IMR-90 (cell line): ENCODE measurements around the gene IMP3.

Source experiments
- CHD1 ChIP-seq: IDR thresholded peaks from 2 replicates; pipeline ENCODE4 v1.6.1; 2012; ENCODE audit warnings: low read depth, low read length, improper control_type of control experiment
- CTCF ChIP-seq: conservative IDR thresholded peaks from 2 replicates; pipeline ENCODE4 v1.5.1; 2012; ENCODE audit warnings: mild to moderate bottlenecking, low read depth, low read length, improper control_type of control experiment
- MXI1 ChIP-seq: IDR thresholded peaks from 2 replicates; pipeline ENCODE4 v1.6.1; 2012; ENCODE audit warnings: low read depth, mild to moderate bottlenecking, low read length, moderate library complexity, borderline replicate concordance
- POLR2A ChIP-seq: IDR thresholded peaks from 2 replicates; pipeline ENCODE4 v1.6.1; 2012; ENCODE audit warnings: mild to moderate bottlenecking, low read depth, low read length
- RAD21 ChIP-seq: IDR thresholded peaks from 2 replicates; pipeline ENCODE4 v1.6.1; 2012; ENCODE audit warnings: low read length, improper control_type of control experiment
- RCOR1 ChIP-seq: IDR thresholded peaks from 2 replicates; pipeline ENCODE4 v1.6.1; 2012; ENCODE audit warnings: mild to moderate bottlenecking, low read length, improper control_type of control experiment; ENCODE audit not compliant: insufficient replicate concordance

- TF ChIP-seq RCOR1 (no peak), CTCF (no peak), MXI1 (no peak), POLR2A (no peak), RAD21 (no peak), CHD1 (no peak)
These were observed 1.1 kb upstream of the IMP3 start for GRCh38 chr15:75641179-75641503.
